ENCODE measurements around the gene MGAT5.

MGAT5 gene

DNA sequence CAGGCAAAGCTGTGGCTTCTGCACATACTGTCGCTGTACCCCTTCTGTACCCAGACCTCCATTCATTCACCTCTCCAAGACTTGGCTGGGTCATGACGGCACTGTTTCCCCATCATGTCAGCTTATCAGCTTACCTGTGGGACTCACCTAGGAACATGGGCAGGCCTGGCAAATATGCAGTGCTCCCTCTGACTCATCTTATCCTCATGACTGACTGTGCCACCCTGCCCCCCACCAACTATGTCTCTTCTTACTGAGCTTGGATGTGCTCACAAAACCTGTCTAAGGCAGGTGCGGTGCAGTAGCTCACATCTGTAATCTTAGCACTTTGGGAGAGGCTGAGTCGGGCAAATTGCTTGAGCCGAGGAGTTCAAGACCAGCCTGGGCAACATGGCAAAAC is 152.4 kb downstream of the MGAT5 start:
- DNase-seq = no peak

DNA sequence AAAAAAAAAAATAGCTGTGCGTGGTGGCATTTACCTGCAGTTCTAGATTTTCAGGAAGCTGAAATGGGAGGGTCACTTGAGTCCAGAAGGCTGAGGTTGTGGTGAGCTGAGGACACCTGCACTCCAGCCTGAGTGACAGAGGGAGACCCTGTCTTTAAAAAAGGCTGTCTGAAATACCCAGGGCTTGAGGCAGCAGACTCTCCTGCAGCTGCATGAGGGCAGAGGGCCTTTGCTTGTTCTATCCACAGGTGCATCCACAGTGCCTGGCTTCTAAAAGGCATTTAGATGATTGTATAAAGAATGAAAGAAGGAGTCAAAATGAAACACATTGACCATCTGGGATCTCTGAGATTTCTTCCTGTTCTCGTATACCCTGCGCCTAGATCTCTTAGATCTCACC is 152.9 kb downstream of the MGAT5 start:
- DNase-seq = no peak

DNA sequence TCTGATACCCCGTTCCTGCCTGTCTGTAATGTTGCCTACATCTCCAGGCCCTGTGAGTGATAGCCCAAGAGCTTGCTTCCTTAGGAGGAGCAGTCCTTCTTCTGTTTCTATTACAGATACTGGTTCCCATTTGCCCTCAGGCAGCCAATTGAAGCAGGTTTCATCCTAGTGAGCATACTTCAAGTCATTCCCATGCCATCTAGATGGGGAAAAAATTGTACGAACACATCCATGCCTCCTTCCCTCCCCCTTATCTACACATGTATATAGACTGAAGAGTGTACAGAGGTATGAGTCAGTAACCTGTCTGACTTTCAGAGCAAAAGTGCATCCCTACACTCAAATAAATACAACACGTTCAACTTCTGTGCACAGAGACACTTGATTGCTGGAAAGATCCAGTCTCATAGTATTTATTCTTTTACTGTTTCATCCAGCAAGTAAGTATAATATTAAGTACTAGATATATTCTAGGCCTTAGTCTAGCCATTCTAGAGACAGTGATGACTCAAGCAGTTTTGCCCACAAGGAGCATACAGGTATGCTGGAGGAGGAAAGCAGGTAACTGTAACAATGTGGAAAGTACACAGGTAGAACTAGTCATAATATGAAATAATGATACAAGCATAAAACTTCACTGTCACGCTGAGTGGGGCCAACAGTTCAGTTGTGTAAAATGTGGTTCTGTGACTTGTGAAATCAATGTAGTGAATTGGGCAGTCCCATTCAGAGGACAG is 153.4 kb downstream of the MGAT5 start:
- no peak for DNase-seq

DNA sequence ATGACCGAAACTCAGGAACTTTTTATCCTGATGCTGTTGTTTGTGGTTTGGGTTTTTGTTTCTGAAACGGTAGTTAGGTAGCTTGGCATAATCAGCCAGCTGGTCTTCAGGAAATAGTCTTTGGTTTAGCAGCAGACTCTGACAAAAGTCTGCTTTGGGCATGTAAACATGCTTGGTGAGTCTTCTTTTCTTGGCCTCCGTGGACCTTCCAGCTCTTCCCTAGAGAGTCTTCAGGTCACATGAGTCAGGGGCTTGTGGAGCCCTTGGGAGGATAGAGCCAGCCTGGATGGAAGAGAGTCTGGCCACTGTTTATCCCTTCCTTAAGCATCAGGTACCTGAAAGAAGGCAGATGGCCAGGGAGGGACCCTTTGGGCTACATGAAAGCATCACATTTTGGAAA is 154.5 kb downstream of the MGAT5 start:
- no peak for DNase-seq

DNA sequence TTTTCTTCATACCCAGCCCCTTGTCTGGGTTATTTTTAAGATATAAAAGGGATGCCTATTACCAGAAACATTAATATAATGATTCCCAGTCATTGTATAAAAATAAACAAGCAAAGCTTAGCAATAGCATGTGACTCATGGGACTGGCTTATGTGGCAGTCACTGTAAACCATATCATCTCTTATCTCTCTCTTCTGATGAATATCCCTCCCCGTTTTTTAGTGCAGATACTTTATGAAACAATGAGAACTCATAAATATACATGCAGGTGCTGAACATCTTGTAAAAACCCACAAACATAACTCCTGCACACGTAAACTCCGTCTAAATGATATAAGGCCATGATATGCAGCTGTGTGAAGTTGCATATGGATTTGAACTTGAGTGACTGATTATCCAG is 154.9 kb downstream of the MGAT5 start:
- DNase-seq = no peak

DNA sequence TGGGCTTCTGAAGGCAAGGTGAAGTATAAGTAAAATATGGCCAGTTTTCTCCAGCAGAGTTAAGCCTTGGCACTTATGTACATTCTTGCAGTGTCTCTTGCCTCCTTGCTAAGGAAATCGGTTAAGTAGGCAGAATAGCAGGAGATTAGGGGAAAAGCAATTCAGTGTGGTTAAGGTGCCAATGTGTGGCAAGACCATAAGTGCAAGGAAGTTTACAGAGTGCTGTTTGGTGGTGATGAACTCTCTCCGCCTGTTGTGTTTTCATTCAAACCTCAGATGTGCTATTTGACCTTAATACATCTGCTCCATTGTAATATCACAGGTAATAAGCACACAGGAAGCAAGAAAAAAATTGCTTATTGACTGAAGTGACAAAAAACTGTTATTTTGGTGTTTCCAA is 156.1 kb downstream of the MGAT5 start:
- no peak for DNase-seq

DNA sequence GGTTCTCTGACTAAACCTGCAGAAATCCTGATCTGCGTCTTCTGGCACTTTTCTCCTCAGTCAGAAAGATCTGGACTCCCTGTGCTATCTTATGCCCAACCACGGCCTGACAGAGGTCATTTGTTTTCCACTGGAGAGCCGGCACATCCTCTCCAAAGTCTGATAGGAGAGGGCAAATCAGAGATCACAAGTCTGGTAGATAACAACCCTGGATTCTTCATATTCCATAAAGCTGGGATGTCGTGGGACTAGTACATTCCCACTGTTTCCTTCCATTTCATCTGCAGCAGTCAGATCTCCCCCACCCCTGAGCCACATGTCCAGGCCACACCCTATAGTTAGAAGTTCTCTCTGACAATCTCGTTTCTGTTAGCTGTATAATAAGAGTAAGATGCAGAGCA is 157.0 kb downstream of the MGAT5 start:
- no peak for DNase-seq

DNA sequence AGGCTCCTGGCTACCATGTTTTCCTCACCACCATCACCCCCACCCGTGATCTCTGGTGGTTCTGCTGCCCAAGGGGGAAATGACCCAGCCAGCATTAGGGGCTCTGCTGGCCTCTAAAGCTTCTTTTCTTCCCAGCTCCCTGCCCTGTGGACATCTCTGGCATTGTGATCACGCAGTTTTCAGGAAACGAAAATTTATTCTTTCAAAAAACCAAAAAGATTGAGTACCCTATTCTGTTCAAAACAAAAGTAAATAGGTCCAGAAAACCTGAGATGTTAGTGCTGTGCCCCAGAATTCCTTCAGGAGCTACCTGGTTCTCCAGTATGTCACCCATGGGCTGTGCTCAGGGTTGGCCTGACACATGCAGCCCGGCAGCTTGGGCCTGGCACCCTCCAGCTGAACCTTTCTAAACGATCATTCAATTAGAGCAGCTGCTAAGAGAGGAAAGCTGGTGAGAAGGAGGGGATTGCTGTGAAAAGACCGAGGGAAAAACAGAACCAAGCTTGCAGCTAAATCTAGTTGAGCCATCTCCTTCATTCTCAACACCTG is 157.5 kb downstream of the MGAT5 start:
- no peak for DNase-seq

DNA sequence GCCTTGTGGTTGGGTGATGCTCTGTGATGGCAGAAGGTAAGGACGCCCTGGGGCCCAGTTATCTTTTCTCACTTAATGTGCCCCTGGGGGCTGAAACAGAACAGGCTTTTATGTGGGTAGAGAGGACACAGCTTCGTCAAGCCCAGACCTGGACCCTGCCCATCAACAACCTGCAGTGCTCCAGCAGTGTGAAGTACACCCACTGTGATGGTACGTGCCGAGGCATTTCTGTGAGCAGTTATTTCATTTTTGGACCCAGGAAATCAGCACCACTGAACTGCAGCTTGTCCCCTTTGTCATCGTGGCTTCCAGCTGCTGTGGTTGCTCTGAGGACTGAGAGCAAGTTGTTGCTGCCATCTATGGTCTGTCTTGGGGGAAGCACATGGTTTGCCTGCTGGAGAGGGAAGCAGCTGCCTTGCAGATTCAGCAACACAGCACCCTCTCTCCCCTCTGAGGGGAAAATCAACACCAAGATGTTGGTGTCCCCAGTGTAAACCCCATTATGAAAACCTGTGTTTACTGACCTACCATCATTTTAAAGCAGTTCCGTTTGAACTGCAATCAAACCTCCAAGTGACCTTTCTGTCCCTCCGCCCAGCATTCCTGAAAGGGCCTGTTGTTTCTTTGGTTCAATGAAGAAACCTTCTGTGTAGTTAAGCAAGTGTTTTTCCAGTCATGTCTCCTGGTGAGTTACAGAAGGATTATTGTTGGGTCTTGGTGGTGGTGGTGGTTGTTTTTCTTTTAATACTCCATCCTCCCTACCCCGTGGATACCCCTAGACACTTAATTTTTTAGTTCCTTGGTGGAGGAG is 158.2 kb downstream of the MGAT5 start:
- DNase-seq = peak; percentile 2 to 10 (median 2)

DNA sequence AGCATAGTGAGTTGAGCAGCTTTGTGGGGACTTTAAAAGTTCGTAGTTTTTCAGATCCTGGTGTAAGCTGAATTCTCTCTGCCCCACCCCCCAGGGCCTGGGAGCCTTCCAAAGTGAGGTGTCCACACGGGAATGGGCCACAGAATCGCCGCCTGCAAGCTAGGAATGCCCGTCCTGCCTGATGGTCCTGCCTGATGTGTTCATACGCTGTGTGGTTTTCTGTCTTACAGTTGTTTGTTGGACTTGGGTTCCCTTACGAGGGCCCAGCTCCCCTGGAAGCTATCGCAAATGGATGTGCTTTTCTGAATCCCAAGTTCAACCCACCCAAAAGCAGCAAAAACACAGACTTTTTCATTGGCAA is 158.7 kb downstream of the MGAT5 start:
- no peak for DNase-seq

DNA sequence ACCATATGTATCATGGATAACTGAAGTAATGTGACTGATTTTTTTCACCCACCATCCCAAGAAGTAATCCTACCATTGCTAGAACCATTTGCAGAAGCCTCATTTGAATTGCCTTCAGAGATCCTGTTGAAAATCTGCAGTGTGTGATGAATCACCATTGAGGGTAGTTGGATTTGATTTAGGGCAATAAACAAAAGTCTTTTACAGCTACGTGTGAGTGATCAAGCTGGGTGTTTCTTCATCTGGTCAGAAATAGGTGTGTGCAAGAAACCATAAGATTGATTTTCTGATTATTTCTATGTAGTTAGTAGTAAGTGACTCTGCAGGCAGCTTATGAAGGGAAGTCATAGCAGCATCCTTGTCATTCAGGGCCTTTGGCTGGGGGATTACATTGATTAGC is 159.6 kb downstream of the MGAT5 start:
- DNase-seq = no peak

DNA sequence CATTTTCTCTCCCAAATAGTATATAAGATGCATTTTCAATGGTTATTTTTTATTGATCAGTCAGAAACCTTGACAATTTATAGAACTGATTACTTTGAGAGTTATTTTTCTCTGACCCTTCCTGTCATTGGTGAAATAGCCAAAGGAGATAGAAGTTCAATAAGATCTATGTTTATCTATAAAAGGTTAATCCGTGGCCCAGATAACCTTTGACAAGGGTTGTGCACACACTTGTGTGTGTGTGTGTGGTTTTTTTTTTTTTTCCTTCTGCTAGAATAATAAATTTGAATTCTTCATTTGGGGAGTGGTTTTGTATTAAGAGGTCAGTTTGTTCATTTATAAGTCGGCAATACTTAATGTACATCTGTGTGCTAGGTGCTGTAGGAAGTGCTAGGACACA is 160.0 kb downstream of the MGAT5 start:
- DNase-seq = no peak

DNA sequence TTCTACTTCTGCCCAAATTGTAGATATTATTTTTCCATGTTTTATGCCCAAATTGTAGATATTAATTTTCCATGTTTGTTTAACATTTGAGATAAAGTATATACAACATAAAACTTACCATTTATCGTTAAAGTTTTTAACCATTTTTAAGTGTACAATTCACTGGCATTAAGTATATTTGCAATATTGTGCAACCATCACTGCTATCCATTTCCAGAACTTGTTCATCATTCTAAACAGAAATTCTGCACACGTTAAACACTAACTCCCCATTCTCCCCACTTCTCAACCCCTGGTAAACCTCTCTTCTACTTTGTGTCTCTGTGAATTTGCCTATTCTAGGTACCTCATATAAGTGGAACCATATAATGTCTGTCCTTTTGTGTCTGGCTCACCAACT is 162.1 kb downstream of the MGAT5 start:
- no peak for DNase-seq

DNA sequence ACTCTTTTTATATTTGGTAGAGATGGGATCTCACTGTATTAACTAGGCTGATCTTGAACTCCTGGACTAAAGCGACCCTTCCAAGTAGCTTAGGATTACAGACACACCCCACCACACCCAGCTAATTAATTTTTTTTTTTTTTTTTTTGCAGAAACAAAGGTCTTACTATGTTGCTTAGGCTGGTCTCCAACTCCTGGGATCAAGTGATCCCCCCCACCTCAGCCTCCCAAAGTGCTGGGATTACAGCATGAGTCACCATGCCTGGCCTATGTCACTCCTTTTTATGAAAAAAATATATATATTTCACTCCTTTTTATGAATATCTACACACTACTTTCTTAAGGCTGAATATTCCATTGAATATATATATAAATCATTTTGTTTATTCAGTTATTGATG is 162.8 kb downstream of the MGAT5 start:
- DNase-seq = no peak

DNA sequence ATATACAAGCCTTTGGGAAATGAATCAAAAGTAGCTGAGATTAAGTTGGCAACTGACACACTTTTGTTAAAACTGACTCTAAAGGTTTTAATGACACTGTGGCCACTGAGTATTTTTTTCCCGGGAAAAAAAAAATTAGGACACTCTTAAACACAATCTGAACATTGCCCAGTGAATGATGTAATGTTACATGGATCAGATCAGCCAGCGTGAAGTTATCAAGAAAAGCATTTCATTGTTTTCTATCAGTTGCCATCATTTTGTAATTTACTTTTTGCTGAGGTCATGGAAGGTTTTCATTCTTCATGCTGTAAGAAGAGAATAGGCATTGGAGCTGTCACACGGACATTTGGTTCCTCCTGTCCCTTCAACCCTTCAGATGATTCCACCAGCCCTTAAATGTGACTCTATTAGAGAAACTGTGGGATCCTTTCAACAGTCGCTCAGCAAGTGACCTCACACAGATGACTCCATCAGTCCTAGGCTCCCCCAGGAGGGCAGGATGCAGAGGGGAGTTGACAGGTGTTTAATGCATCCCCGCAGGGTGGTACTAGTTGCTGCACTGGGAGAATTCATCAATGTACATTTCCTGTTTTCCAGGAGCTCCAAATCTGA is 164.2 kb downstream of the MGAT5 start:
- no peak for DNase-seq

DNA sequence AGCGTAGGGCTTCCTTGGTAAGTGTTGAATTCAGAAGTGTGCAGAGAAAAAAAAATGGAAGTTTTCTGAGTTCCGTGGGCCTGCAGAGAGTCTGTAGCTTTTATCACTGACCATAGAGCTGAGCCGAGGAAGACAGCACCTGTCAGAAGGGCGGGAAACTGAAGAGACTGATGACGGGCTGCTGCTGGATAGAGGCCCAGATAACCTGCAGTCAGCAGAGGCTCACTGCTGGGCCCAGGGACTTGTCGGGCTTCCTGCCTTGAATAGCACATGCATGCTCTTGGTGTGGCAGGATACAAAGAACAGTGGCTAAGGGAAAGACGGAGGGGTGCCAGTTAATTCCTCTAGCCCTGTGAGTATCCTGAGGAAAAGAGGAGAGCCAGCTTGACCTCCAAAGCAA is 166.4 kb downstream of the MGAT5 start:
- DNase-seq = no peak

DNA sequence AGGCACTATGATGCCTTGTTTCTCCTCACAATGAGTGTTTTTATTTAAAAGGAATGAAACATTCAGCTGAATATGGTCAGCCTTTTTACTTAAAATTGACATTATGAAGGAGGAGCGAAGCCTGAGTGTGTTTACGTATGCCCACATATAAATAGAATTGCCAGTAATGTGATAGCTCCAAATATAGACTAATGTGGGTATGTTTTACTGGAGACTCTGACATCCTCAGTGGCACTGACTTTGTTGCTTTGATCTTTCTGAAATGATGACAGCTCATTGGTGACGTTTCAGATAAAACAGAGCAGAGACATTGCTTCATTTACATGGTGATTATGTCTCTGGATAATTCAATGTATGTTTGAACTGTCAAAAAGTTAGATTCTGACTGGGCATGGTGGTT is 167.0 kb downstream of the MGAT5 start:
- no peak for DNase-seq

DNA sequence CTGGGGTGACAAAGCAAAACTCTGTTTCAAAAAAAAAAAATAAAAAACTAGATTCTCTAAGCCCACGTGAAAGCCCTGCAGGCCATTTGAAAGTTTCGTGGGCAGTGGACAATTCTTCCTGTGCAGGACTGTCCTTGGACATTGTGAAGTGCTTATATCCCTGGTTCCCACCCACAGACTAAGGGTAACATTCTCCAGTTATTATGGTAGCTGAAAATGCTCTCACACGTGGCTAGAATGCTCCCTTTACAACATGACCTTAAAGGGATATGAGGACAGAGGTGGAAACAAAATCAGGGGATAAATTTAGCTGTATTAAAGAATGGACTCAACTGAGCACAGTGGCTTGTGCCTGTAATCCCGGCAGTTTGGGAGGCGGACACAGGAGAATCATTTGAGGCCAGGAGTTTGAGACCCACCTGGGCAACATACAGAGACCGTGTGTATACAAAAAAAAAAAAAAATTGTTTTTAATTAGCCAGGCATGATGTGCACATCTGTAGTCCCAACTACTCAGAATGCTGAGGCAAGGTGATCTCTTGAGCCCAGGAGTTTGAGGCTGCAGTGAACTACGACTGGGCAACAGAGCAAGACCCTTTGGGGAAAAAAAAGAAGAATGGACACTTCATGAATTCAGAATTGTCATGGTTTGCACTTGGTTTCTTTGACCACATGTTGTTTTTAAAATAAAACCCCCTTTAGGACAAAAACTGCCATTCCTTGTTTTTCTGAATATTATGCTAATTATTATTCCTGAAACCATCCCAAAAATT is 167.9 kb downstream of the MGAT5 start:
- no peak for DNase-seq

DNA sequence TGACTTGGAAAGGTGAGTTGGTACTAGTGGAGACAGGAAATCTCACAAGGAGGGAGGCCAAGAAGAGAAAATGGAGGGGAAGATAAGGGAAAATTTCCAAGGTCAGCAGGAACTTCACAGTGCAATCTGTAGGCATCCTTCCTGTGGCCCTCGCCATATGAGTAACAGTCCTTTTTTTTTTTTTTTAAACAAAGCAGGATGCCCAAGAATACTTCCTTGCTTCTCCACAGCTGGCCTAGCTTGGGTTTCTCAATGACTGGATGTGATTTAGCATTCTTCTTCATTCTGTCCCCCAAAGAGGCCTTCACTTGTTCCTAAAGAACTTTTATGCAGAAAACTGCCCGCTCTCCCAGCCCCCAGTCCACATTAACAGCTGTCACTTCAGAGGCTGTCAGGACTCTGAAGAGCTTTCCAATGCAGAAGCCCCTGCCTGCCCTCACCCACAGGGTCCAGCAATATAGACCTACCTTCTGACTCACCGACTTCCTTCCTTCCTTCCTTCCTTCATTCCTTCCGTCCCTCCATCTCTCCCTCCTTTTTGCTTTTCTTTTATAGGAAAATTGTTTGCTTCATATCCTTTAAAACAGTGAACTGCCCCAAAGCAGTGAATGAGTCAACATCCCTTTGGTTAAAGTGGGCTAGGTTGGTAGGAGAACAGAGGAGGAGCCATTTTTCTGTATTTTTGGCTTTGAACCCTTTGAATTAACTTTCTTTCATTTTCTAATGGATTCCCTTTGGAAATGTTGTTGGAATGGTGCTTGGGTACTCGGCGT is 172.0 kb downstream of the MGAT5 start:
- no peak for DNase-seq

DNA sequence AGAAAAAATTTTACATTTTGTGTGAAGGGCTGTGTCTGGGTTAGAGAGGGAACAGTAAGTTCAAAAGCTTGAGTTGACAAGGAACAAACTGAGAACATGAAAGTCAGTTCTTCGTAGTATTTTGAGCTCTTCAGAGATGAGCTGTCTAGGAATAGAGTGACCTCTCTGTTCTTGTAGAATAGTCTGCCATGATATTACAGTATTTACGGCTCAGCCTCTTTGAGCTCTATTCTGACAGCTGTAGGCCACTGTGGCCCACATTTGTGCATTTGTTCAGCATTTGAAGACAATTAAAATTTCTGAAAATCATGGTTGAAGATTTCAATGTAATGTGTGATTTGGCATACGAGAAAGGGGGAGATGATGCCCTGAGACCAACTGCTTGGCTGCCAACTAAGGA is 172.8 kb downstream of the MGAT5 start:
- DNase-seq = no peak

DNA sequence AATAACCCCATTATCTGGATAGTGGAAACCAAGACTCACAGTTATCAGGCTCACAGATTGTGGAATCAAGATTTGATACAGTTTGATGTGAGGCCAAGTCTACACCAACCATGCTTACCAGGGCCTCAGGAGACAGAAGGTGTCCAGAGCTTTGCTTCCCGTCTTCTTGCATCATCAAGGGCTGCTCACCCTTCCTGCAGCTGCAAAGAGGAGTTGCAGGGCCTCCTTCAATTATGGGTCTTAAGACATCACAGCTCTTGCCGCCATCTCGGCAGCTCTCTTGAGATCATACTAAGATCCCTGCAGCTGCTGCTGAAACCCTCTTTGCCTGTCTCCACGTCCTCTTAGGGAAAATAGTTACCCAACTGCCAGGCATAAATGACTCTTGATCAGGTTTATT is 176.0 kb downstream of the MGAT5 start:
- DNase-seq = no peak

DNA sequence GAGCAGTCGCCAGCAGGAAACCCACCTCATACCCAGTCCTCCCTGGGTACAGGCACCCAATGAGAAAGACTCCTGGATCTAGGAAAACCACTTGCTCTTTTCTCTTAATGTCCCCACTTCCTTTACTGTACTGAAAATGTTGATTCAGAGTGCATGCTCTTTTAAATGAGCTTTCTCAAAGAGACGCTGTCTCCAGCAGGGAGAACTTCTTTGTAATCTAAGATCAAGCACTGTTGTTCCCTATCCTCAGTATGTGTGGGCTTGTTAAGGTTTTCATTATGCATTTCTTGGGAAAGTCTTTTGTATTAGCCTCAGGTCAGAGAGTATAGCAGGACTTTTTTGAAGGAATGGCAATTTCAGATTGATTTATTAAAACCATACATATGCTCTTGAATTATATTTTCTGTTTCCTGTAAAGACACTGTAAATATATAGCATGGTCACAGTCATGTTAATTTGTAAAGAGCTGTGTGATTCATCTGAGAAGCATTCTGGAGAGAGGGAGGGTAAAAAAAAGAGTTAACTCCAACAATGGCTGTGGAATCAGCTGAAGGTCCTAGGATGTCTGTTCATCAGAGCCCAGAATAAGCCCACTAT is 178.1 kb downstream of the MGAT5 start:
- no peak for DNase-seq

Data from activated CD4-positive, CD25-positive, alpha-beta regulatory T cell (primary cell).